GM21576 (cell line): ENCODE data around the gene LINGO4.
"Not testable (repeated sequence)": the region's sequence is repeated elsewhere in the genome, so short reads cannot be mapped to it uniquely, and the experiment has no call there.

Experiments used
- ATAC-seq: cut with Tn5 transposase; IDR thresholded peaks from one replicate; pipeline ENCODE4 v1.9.1; 2021; ENCODE audit warnings: mild to moderate bottlenecking, moderate library complexity; ENCODE audit not compliant: unreplicated experiment

LINGO4 gene

DNA sequence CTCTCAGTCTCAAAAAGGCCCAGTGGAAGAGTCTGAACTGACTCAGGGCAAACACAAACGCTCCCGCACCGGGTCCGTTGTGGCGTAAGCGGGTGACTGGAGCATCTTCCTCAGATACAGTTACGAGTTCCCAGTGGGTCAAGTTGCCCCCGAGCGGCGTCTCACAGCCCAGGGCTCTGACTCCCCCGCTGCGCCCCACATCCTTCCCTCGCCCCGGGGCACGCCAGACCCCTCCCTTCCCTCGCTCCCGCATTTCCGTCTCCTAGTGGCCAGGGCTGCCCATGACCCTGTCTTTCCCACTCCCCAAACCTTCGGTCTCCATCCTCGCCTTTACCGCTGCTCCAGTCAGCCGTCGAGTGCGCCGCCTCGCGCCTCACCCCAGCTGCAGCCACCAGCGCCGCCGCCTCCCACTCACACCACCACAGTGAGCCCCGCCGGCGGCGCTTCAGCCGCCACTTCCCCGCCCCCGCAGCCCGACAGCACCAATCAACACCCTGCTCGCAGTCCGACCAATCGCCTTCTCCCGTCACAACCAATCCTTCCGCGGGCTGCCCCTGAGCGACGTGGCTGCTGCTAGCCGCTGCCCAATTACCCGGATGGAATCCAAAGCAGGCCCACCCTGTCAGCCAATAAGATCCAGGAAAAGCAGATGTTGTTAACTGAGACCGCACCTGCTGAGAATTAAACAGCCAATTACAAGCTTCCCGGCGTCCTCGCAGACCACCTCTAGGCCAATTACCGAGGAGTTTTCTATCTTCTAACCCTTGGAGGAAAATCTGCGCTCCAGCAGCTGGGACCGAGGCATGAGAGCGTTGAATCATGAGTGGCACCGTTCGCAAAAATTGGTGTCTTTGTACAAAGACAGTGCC is 14.9 kb downstream of the LINGO4 start, which contains the start of gene TDRKH:
TSS of gene TDRKH (minus strand) at position 430 of the 869 bp plus-strand sequence. CDS start 7,478 bp downstream, outside the sequence.
- ATAC-seq, result peak; percentile 92

DNA sequence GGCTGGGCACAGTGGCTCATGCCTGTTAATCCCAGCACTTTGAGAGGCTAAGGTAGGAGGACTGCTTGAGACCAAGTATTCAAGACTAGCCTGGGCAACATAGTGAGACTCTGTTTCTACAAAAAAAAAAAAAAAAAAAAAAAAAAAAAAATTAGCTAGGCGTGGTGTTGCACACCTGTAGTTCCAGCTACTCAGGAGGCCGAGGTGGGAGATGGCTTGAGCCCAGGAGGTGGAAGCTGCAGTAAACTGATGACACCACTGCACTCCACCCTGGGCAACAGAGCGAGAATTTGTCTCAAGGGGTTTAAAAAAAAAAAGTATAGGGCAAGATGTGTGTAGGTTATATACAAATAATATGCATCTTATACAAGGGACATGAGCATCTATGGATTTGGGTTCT is 17.5 kb downstream of the LINGO4 start:
- no peak for ATAC-seq

DNA sequence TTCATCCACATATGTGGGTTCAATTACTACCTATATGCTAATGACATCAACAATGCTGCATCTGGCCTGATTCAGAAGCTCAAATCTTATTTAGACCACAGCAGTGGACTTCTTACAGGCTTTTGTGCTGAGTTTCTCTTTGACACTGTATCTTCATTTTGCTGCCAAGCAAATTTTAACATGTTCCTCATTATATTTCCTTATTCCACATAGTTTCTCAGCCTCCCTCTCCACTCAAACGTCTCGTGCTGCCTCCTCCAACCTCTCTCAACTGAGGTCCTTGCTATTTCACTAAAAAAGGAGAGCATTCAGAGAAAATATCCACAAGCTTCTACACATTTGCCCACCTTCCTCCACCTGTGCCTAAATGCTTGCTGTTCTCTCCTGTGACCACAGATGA is 21.4 kb downstream of the LINGO4 start:
- no peak for ATAC-seq

DNA sequence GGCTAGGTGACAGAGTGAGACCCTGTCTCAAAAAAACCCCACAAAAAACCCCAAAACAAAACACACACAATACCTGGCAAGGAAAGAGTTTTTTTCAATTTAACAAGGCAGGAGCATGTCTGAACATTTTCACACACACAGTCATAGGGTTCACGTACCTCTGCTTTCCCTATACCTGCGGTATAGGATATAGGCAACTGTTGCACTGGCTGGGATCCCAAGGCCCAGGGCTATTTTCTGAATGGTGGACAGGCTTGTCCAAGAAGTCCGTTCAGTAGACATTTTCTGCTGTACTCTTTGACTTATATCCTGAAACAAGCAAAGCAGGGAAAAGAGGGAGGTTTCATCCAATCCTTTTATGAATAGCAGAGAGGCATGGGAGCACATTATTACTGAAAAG is 22.5 kb downstream of the LINGO4 start:
- no peak for ATAC-seq

DNA sequence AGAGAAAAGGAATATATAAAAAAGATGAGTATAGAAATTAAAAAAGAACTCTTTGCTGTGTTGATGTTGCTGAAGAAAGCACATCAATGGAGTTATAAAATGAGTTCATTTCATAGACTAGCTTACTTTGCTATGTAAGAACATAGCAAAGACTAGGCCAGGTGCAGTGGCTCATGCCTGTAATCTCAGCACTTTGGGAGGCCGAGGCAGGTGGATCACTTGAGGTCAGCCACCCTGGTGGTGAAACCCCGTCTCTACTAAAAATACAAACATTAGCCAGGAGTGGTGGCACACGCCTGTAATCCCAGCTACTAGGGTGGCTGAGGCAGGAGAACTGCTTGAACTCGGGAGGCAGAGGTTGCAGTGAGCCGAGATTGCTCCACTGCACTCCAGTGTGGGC is 23.2 kb downstream of the LINGO4 start:
- not testable (repeated sequence) for ATAC-seq

DNA sequence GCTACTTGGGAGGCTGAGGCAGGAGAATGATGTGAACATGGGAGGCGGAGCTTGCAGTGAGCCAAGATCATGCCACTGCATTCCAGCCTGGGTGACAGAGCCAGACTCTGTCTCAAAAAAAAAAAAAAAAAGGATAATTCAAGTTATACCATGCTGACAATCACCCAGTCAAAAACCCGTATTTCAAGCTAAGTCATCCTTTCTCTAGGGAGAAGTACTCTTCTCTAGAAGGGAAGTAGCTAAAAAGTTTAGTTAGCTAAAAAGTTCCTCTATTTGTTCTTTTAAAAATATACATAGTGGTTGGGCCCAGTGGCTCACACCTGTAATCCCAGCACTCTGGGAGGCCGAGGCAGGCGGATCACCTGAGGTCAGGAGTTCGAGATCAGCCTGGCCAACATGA is 24.5 kb downstream of the LINGO4 start:
- not testable (repeated sequence) for ATAC-seq

DNA sequence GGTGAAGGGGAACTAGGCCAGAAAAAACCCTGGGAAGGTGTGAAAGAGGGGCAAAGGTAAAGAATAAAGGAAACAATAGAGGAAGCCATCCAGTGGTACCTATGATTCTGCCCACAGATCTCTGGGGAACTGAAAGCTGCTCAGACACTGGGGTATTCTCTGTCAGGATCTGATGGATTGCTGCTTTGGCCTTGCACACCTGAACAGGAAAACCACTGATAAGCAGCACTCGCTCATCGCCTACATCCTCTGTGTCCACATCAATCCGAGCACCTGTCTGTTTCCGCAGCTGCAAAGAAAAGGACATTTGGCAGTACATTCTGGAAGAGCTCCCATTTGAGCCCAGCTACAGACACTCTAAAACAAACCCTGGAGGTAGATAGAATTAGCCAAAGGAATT is 25.4 kb downstream of the LINGO4 start:
- ATAC-seq, result no peak

DNA sequence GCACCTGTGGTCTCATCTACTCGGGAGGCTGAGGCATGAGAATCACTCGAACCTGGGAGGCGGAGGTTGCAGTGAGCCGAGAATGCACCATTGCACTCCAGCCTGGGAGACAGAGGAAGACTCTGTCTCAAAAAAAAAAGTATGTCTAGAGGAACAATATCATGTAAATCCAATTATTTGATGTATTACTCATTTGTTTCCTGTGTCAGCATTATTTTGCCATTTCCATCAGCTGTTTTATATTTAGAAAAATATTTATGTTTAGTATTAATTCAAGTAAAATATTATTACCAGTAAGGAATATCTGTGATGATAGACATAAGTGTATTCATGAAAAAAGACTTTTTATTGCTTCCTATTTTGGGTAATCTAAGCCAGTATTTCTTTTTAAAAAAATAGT is 27.9 kb downstream of the LINGO4 start:
- ATAC-seq, result no peak

DNA sequence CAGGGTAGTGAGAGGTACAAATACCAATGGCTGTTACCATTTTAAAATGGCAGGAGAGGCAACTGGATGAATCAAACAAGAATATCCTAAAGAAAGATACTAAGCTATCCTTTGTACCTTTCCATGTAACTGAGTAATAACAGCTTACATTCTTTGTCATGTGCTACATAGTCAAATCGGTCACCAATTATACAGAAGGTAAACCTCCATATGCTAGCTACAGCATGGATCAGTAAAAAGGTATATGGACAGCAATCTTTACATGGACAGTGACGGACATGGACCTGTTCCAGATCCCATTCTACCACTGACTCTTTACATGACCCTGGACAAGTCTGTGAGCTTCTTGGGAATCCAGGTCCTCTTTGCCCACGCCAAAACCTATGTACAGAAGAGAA is 28.6 kb downstream of the LINGO4 start:
- ATAC-seq, result no peak

DNA sequence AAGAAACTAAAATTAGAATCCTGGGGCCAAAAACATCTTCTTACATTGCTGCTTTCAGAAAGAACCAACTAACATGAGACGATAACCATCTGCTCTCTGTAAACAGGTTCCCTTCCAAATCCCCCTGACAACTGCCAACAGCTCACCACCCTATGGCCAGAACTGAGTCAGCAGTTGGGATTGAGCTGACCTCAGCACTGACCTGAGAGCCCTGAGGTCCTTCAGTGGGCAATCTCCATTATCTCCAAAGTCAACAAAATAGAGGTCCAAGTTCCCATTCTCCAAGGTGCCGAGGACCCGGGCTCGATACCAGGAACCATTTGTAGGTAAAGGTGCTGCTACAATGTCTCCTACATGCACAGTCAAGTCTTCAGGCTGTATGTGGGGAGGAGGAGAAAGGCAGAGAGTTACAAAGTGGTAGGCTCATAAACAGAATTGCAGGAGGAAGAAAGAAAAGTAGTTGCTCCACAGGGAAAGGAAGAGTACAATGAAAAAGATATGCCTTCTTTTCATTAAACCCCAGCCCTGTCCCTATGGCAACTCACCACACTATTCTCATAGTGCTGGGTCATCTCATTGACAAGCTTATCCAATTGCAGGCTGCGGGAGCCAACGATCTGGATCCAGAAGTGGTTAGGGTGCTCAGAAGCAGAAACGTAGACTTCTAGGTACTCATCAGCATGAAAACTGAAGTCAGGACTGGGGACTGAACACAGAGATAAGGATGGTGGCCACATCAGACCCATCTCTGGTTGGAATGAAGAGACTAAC is 29.1 kb downstream of the LINGO4 start:
- no peak for ATAC-seq

DNA sequence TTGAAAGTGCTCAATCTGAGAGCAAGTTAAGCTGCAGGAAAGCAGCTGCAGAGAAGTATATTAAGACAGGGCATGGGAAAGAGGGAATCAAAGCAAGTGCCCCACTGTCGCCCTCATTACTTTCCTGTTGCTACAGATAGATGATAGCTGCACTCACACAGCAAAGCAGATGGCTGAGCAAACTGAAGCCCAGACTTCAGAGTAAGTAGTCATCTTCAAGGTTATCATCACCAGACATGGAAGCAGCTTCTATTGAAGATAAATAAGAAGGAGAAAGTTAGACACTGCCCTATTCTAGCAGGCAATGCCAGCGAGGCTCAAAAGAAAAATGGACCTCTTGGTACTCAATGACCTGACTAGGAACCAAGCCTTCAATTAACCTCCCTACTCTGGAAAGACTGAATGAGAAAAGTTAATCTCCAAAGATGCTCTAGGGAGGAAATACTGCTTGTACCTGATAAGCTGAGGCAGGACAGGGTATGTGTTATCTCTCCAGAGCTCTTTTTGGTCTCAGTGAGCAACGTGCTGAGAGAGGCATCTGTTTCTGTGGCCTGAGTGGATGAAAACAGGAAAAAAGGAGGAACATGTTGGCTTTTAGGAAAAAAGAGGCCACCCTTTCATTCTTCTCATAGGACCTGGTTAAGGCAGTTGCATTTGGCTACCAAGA is 30.8 kb downstream of the LINGO4 start:
- no peak for ATAC-seq

DNA sequence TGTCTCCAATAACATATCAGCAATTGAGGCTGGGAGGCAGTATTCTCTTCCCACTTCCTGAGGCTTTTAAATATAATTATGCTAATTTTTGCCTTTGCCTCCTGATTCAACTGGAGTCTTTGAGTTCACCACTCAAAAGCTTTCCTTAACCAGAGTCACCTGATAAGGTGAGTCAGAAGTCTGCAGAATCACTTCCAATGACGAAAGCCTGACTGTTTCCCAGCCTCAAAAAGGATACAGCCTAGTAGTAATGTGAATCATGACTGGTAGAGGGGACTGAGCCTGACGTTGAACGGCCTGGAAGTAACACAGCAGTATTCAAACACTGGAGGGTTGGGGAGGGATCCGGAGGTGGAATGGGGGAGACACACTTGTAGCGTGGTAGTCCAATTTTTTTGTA is 31.5 kb downstream of the LINGO4 start:
- no peak for ATAC-seq

DNA sequence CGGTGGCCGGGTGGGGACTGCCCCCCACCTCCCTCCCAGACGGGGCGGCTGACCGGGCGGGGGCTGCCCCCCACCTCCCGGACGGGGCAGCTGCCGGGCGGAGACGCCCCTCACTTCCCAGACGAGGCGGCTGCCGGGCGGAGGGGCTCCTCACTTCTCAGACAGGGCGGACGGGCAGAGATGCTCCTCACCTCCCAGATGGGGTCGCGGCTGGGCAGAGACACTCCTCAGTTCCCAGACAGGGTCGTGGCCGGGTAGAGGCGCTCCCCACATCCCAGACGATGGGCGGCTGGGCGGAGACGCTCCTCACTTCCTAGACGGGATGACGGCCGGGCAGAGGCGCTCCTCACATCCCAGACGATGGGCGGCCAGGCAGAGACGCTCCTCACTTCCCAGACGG is 35.9 kb downstream of the LINGO4 start:
- ATAC-seq, result not testable (repeated sequence)

DNA sequence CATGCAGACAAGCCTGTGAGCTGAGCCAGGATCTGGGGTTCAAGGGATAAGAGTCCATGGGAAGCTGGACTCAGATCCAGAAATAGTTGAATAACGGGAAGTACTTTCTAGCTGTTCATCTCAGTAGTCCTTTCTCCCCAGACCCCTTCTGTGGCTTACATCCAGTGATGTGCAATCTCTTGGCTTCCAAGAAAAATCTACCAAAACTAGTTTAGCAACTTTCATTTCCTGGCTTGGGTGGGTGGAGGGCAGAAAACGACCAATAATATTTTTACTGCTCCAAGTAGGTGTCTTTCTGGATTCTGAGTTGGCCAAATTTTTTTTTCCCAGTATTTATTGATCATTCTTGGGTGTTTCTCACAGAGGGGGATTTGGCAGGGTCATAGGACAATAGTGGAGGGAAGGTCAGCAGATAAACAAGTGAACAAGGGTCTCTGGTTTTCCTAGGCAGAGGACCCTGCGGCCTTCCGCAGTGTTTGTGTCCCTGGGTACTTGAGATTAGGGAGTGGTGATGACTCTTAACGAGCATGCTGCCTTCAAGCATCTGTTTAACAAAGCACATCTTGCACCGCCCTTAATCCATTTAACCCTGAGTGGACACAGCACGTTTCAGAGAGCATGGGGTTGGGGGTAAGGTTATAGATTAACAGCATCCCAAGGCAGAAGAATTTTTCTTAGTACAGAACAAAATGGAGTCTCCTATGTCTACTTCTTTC is 36.7 kb downstream of the LINGO4 start:
- ATAC-seq, result not testable (repeated sequence)

DNA sequence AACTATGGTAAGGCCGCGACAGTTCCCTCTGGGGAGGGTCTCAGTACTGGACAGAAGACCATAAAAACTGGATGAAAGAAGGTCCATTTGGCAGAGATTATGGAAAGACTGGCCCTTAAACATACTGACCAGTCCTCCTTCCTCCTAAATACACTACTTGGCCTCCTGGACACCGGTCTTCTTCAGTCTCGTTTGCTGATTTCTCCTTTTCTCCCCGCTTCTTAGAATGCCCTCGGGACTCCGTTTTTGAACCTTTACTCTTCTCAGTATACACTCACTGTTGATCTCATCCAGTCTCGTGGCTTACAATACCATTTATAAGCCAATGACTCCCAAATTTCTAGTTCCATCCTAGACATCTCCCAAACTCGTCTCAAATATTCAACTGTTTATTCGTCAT is 41.2 kb downstream of the LINGO4 start:
- no peak for ATAC-seq

DNA sequence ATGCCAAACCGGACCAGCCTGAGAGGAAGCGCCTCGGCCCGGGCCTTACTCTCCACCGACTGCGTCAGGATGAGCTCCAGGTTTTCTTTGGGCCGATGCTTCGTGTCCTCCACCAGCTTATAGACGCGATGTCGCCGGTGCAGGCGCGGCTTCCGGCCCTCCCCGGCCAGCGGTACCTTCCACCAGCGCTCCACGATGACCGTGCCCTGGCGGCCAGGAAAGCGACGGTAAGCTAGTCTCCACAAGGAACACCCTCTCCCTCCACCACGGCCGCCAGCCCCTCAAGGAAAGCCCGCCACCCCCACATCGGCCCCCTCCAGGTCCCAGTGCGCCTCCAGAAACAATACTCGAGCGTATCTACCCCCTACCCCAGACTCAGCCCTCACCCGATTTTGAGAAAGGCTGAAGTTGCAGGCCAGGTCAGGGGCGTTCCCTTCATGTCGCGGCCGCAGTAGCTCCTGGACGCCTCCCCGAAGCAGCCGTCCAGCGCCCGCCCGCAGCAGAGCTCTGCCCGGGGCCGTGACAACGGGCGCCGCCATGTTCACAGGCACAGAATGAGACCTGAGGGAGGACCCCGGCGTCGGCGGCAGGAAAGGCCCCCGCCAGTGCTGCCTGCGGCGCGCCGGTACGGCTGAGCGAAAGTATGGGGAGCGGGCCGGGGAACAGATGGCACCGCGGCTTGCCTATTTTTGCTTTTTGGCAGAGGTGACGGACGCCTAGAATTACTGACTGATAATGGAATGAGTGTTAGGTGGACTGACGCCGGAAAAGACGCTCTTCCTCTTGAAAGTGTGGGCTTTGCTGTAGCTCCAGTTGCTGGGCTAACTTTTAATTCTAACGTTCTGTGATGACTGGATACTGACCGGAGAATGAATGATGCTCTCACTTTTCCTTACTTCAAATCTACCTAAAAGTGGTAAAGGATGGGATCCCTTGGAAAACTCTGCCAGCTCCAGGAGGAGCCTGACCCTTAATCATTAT is 42.0 kb downstream of the LINGO4 start, which contains the start of gene MRPL9:
TSS of gene MRPL9 (minus strand) at position 556 of the 981 bp plus-strand sequence. CDS start at position 539, 17 bp downstream.
- ATAC-seq, result peak; percentile 88

DNA sequence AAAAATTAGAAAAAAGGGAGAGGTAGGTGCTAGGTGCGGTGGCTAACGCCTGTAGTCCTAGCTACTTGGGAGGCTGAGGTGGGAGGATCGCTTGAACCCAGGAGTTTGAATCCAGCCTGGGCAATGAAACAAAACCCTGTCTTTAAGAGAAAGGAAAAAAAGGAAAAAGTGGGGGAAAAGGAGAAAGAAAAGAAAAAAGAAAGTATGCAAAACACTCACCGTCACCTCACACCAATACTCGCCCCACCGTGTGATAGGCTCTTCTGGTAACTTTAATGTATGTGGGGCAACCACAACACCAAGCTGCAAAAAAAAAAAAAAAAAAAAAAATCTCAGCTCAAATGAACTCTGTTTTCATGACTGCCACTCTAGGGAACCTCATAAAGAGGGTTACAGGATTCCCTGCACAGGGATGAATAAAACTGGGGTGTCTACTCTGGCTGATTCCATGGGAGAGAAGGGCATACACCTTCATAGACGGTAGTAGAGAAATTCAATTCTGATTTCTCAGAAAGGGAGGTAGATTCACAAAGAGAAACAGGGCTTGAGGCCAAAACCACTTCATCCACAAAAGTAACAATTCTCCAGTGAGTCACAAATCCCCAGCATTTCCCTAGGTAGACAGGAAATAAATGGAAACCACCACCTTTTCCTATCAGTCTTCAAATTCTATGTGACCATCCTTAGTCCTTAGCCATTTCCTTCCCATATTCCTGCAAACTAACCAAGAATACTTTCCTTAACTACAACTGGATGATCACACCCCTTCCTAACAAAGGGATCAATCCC is 44.4 kb downstream of the LINGO4 start:
- ATAC-seq, result no peak

DNA sequence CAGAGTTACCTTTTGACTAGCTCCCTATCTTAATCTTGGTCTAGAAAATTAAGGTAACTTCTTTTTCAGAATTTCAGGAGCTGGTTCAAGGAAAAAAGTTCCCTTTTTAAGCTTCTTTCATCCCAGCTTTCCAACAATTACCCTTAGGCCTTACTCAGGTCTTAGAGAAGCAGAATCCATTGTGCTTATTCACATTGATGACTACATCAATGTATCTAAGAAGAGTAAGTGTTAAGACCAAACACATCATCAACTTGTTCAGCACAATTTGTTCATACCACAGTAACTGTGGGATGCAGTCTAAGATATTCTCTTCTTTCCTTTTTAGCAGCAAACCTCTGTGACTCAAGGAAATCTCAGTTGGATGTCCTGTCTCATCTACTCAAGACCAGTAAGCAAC is 46.0 kb downstream of the LINGO4 start:
- ATAC-seq, result no peak

DNA sequence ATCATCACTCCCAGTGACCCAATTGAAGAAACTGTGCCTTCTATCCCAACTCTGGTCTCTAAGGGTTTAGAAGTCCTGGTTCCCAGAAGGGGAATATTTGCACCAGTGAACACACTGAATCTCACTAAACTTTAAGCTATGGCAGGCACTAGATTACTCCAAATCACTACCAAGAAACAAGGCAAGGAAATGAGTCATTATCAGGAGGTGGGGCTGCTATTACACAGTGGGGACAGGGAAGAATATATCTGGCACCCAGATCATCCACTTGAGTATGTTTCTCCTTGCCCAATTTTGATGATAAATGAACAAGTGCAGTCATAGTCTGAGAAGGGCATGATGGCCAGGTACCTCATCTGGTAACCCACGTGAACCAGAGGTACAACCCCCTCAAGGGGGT is 48.9 kb downstream of the LINGO4 start:
- ATAC-seq, result no peak
